Measurements from ENCODE around the gene LRMDA. TPM values are rescaled to one million over a fixed set of nuclear protein-coding genes. Genes with fewer than 3 reads are reported as not detected.
"Not testable (repeated sequence)": the region's sequence is repeated elsewhere in the genome, so short reads cannot be mapped to it uniquely, and the experiment has no call there.

LRMDA gene
- total and polyA plus RNA-seq, 3 experiments from 2014 or later, result not detected

GRCh38 chr10:75743291-75743778, 311.9 kb downstream of the LRMDA start:
- no peaks in the 10 kb centered on the region for H3K9me3 Mint-ChIP-seq
- H3K27me3 ChIP-seq (ENCODE audit: insufficient read depth, low read length, poor library complexity, severe bottlenecking), result no peaks in the 10 kb centered on the region
- no peak for DNase-seq
- no peaks in the 10 kb centered on the region for H3K4me1 Mint-ChIP-seq
- H3K36me3 ChIP-seq (ENCODE audit: insufficient read depth, low read length), result no peaks in the 10 kb centered on the region
- POLR2A ChIA-PET, result no interaction called here
- H3K36me3 Mint-ChIP-seq, result no peaks in the 10 kb centered on the region
- no peak overlapping the region for H3K4me3 ChIP-seq (ENCODE audit: low read length)
- H3K4me3 Mint-ChIP-seq, result no peak overlapping the region
- H3K27me3 Mint-ChIP-seq, result peaks cover 2 to 9% of the 10 kb centered on the region in 2 donors
- H3K27ac Mint-ChIP-seq, result peak overlapping the region in 1 of 8 donors; percentile 26
- no peaks in the 10 kb centered on the region for H3K9me3 ChIP-seq (ENCODE audit: low read length)
- CTCF ChIA-PET, result no interaction called here
- no peak overlapping the region for H3K27ac ChIP-seq (ENCODE audit: low read depth, low read length)
- H3K4me1 ChIP-seq (ENCODE audit: insufficient read depth, low read length), result no peaks in the 10 kb centered on the region

- no peaks in the 10 kb centered on the region for H3K36me3 ChIP-seq (ENCODE audit: insufficient read depth, low read length)
- no peak for DNase-seq
- ChIA-PET CTCF (no interaction called here), POLR2A (no interaction called here)
- no peak overlapping the region for H3K4me3 Mint-ChIP-seq
- no peak overlapping the region for H3K4me3 ChIP-seq (ENCODE audit: low read length)
- H3K36me3 Mint-ChIP-seq, result no peaks in the 10 kb centered on the region
- H3K4me1 ChIP-seq (ENCODE audit: insufficient read depth, low read length), result no peaks in the 10 kb centered on the region
- H3K9me3 Mint-ChIP-seq, result no peaks in the 10 kb centered on the region
- H3K27ac ChIP-seq (ENCODE audit: low read depth, low read length), result no peak overlapping the region
- no peaks in the 10 kb centered on the region for H3K9me3 ChIP-seq (ENCODE audit: low read length)
- H3K4me1 Mint-ChIP-seq, result no peaks in the 10 kb centered on the region
- peaks cover 2 to 7% of the 10 kb centered on the region in 2 donors for H3K27me3 Mint-ChIP-seq
- no peaks in the 10 kb centered on the region for H3K27me3 ChIP-seq (ENCODE audit: insufficient read depth, low read length, poor library complexity, severe bottlenecking)
- H3K27ac Mint-ChIP-seq, result no peak overlapping the region
Measured at GRCh38 chr10:75744261-75744660, 312.8 kb downstream of the LRMDA start.

GRCh38 chr10:75746356-75746755, 314.9 kb downstream of the LRMDA start:
- Histone ChIP-seq H3K4me3 (ENCODE audit: low read length) (no peak overlapping the region), H3K36me3 (ENCODE audit: insufficient read depth, low read length) (no peaks in the 10 kb centered on the region), H3K27ac (ENCODE audit: low read depth, low read length) (no peak overlapping the region), H3K9me3 (ENCODE audit: low read length) (no peaks in the 10 kb centered on the region), H3K4me1 (ENCODE audit: insufficient read depth, low read length) (no peaks in the 10 kb centered on the region), H3K27me3 (ENCODE audit: insufficient read depth, low read length, poor library complexity, severe bottlenecking) (no peaks in the 10 kb centered on the region)
- Mint-ChIP-seq H3K4me1 (no peaks in the 10 kb centered on the region), H3K27ac (no peak overlapping the region), H3K9me3 (no peaks in the 10 kb centered on the region), H3K27me3 (peaks cover 2 to 7% of the 10 kb centered on the region in 2 donors), H3K4me3 (no peak overlapping the region), H3K36me3 (no peaks in the 10 kb centered on the region)
- CTCF ChIA-PET, result no interaction called here
- no peak for DNase-seq
- POLR2A ChIA-PET, result no interaction called here

- H3K4me3 Mint-ChIP-seq; H3K27me3 ChIP-seq (ENCODE audit: insufficient read depth, low read length, poor library complexity, severe bottlenecking); H3K36me3 ChIP-seq (ENCODE audit: insufficient read depth, low read length); H3K27me3 Mint-ChIP-seq; H3K9me3 ChIP-seq (ENCODE audit: low read length); H3K27ac ChIP-seq (ENCODE audit: low read depth, low read length); CTCF ChIA-PET; H3K4me1 ChIP-seq (ENCODE audit: insufficient read depth, low read length); H3K36me3 Mint-ChIP-seq; H3K4me1 Mint-ChIP-seq; H3K9me3 Mint-ChIP-seq; POLR2A ChIA-PET; H3K4me3 ChIP-seq (ENCODE audit: low read length); DNase-seq; H3K27ac Mint-ChIP-seq: not testable (repeated sequence)
Measured at GRCh38 chr10:75750093-75750875, 318.9 kb downstream of the LRMDA start.

- Mint-ChIP-seq H3K9me3 (peaks cover 0 to 3% (median 0%) of the 10 kb centered on the region in 5 donors), H3K4me3 (no peak overlapping the region), H3K36me3 (no peaks in the 10 kb centered on the region), H3K4me1 (no peaks in the 10 kb centered on the region), H3K27ac (no peak overlapping the region), H3K27me3 (no peaks in the 10 kb centered on the region)
- H3K4me1 ChIP-seq (ENCODE audit: insufficient read depth, low read length), result no peaks in the 10 kb centered on the region
- H3K4me3 ChIP-seq (ENCODE audit: low read length), result no peak overlapping the region
- no peaks in the 10 kb centered on the region for H3K36me3 ChIP-seq (ENCODE audit: insufficient read depth, low read length)
- DNase-seq, result no peak
- H3K27ac ChIP-seq (ENCODE audit: low read depth, low read length), result no peak overlapping the region
- ChIA-PET CTCF (no interaction called here), POLR2A (no interaction called here)
- no peaks in the 10 kb centered on the region for H3K9me3 ChIP-seq (ENCODE audit: low read length)
- H3K27me3 ChIP-seq (ENCODE audit: insufficient read depth, low read length, poor library complexity, severe bottlenecking), result no peaks in the 10 kb centered on the region
Measured at GRCh38 chr10:75751232-75751631, 319.8 kb downstream of the LRMDA start.

- ChIA-PET POLR2A (no interaction called here), CTCF (no interaction called here)
- no peaks in the 10 kb centered on the region for H3K9me3 ChIP-seq (ENCODE audit: low read length)
- Mint-ChIP-seq H3K4me3 (no peak overlapping the region), H3K36me3 (no peaks in the 10 kb centered on the region), H3K27ac (no peak overlapping the region), H3K9me3 (peaks cover 0 to 3% (median 0%) of the 10 kb centered on the region in 5 donors), H3K4me1 (no peaks in the 10 kb centered on the region), H3K27me3 (peaks cover 0 to 4% of the 10 kb centered on the region in 2 donors)
- H3K36me3 ChIP-seq (ENCODE audit: insufficient read depth, low read length), result no peaks in the 10 kb centered on the region
- no peak overlapping the region for H3K27ac ChIP-seq (ENCODE audit: low read depth, low read length)
- no peaks in the 10 kb centered on the region for H3K27me3 ChIP-seq (ENCODE audit: insufficient read depth, low read length, poor library complexity, severe bottlenecking)
- no peak for DNase-seq
- H3K4me3 ChIP-seq (ENCODE audit: low read length), result no peak overlapping the region
- no peaks in the 10 kb centered on the region for H3K4me1 ChIP-seq (ENCODE audit: insufficient read depth, low read length)
Measured at GRCh38 chr10:75753621-75754020, 322.2 kb downstream of the LRMDA start.

- POLR2A ChIA-PET, result no interaction called here
Measured at GRCh38 chr10:75754096-75754831, 322.8 kb downstream of the LRMDA start.

GRCh38 chr10:75755528-75755927, 324.1 kb downstream of the LRMDA start:
- DNase-seq, result no peak
- H3K9me3 ChIP-seq (ENCODE audit: low read length), result no peaks in the 10 kb centered on the region
- CTCF ChIA-PET, result no interaction called here
- POLR2A ChIA-PET, result no interaction called here
- no peak overlapping the region for H3K4me3 ChIP-seq (ENCODE audit: low read length)
- Mint-ChIP-seq H3K36me3 (no peaks in the 10 kb centered on the region), H3K27ac (no peak overlapping the region), H3K4me3 (no peak overlapping the region), H3K9me3 (peaks cover 0 to 3% (median 0%) of the 10 kb centered on the region in 5 donors), H3K4me1 (no peaks in the 10 kb centered on the region), H3K27me3 (peaks cover under 1 to 6% of the 10 kb centered on the region in 2 donors)
- H3K36me3 ChIP-seq (ENCODE audit: insufficient read depth, low read length), result no peaks in the 10 kb centered on the region
- H3K27ac ChIP-seq (ENCODE audit: low read depth, low read length), result no peak overlapping the region
- no peaks in the 10 kb centered on the region for H3K4me1 ChIP-seq (ENCODE audit: insufficient read depth, low read length)
- H3K27me3 ChIP-seq (ENCODE audit: insufficient read depth, low read length, poor library complexity, severe bottlenecking), result no peaks in the 10 kb centered on the region

More at GRCh38 chr10:75754096-75754831, 322.8 kb downstream of the LRMDA start:
- Histone ChIP-seq H3K36me3 (ENCODE audit: insufficient read depth, low read length) (no peaks in the 10 kb centered on the region), H3K27ac (ENCODE audit: low read depth, low read length) (no peak overlapping the region), H3K4me1 (ENCODE audit: insufficient read depth, low read length) (no peaks in the 10 kb centered on the region), H3K4me3 (ENCODE audit: low read length) (no peak overlapping the region), H3K27me3 (ENCODE audit: insufficient read depth, low read length, poor library complexity, severe bottlenecking) (no peaks in the 10 kb centered on the region), H3K9me3 (ENCODE audit: low read length) (no peaks in the 10 kb centered on the region)
- H3K4me1 Mint-ChIP-seq, result no peaks in the 10 kb centered on the region
- no peak for DNase-seq
- no peak overlapping the region for H3K27ac Mint-ChIP-seq
- CTCF ChIA-PET, result no interaction called here
- no peak overlapping the region for H3K4me3 Mint-ChIP-seq
- H3K9me3 Mint-ChIP-seq, result peaks cover 0 to 3% (median 0%) of the 10 kb centered on the region in 5 donors
- peaks cover 0 to 6% of the 10 kb centered on the region in 2 donors for H3K27me3 Mint-ChIP-seq
- no peaks in the 10 kb centered on the region for H3K36me3 Mint-ChIP-seq

All from CD8-positive, alpha-beta memory T cell (primary cell).